PC-3 (cell line): ENCODE results near the gene STARD3. TPM values are rescaled to one million over a fixed set of nuclear protein-coding genes. Genes with fewer than 3 reads are reported as not detected.
A peak's percentile ranks its signal among the peaks of the same experiment; 100 is the strongest.

Experiments
- ATAC-seq: fragments of 200-7000 bp; cut with Tn5 transposase; 2 replicates; pipeline ENCODE4 v1.9.1; 2020; ENCODE audit warnings: mild to moderate bottlenecking, moderate library complexity
- BruUV-seq: library from RNA; stranded (reverse); fragments of 400-500 nt; replicated peaks from 2 replicates; lab custom pipeline; 2021; lab: Mats Ljungman, UMichigan
- CTCF ChIA-PET: fragments of 300-600 bp; sonication (Branson Sonifier 250); formaldehyde crosslinking; loops from one replicate; lab custom pipeline; 2022; ENCODE audit warnings: antibody characterized with exemption; lab: Charles Lee
- POLR2A ChIA-PET: fragments of 300-600 bp; sonication (Branson Sonifier 250); formaldehyde crosslinking; loops from one replicate; lab custom pipeline; 2022; ENCODE audit warnings: antibody characterized with exemption; ENCODE audit not compliant: unreplicated experiment; lab: Charles Lee
- DNase-seq: peaks from one replicate; pipeline ENCODE4 v3.0.0-alpha.2; 2015
- H2AFZ ChIP-seq: fragments of 300-600 bp; sonication (generic); 2 replicates; pipeline ENCODE4 v1.6.0; 2016; ENCODE audit warnings: antibody characterized with exemption, low read length
- H3F3A ChIP-seq: fragments of 300-600 bp; sonication (generic); one replicate; pipeline ENCODE4 v1.6.0; 2017; ENCODE audit warnings: antibody characterized with exemption, low read length, control low read depth, mild to moderate bottlenecking; ENCODE audit not compliant: unreplicated experiment
- H3K27ac ChIP-seq: fragments of 300-600 bp; sonication (generic); 2 replicates; pipeline ENCODE4 v1.5.1; 2016; ENCODE audit warnings: mild to moderate bottlenecking, low read length
- H3K27me3 ChIP-seq: fragments of 300-600 bp; sonication (generic); 2 replicates; pipeline ENCODE4 v1.6.1; 2016; ENCODE audit warnings: low read length, mixed read lengths
- H3K36me3 ChIP-seq: fragments of 300-600 bp; sonication (generic); 2 replicates; pipeline ENCODE4 v1.6.1; 2016; ENCODE audit warnings: low read depth, mixed run types, low read length, mixed read lengths
- H3K4me1 ChIP-seq: fragments of 300-600 bp; sonication (generic); 2 replicates; pipeline ENCODE4 v1.5.1; 2016; ENCODE audit warnings: low read length; ENCODE audit not compliant: insufficient read depth
- H3K4me2 ChIP-seq: fragments of 300-600 bp; sonication (generic); 2 replicates; pipeline ENCODE4 v1.6.0; 2016; ENCODE audit warnings: low read length
- H3K4me3 ChIP-seq: fragments of 300-600 bp; sonication (generic); 2 replicates; pipeline ENCODE4 v1.5.1; 2016; ENCODE audit warnings: mild to moderate bottlenecking, low read length, mixed read lengths
- H3K79me2 ChIP-seq: fragments of 300-600 bp; sonication (generic); 2 replicates; pipeline ENCODE4 v1.6.1; 2017; ENCODE audit warnings: low read length, mixed read lengths
- H3K9ac ChIP-seq: fragments of 300-600 bp; sonication (generic); 2 replicates; pipeline ENCODE4 v1.6.0; 2016; ENCODE audit warnings: mild to moderate bottlenecking, low read length
- H3K9me2 ChIP-seq: fragments of 300-600 bp; sonication (generic); replicated peaks from 2 replicates; pipeline ENCODE4 v1.6.1; 2016; ENCODE audit warnings: mixed run types, low read length, mixed read lengths
- H3K9me3 ChIP-seq: fragments of 300-600 bp; sonication (generic); 2 replicates; pipeline ENCODE4 v1.6.1; 2016; ENCODE audit warnings: low read length, mixed read lengths
- H4K20me1 ChIP-seq: fragments of 300-600 bp; sonication (generic); 2 replicates; pipeline ENCODE4 v1.6.1; 2016; ENCODE audit warnings: low read length, mixed read lengths
- CTCF ChIP-seq: fragments of 300-600 bp; sonication (generic); conservative IDR thresholded peaks from 2 replicates; pipeline ENCODE4 v1.5.1; 2017; ENCODE audit warnings: antibody characterized with exemption, low read depth, mild to moderate bottlenecking, low read length
- EZH2 ChIP-seq: fragments of 300-600 bp; sonication (generic); IDR thresholded peaks from one replicate; pipeline ENCODE4 v1.6.1; 2017; ENCODE audit warnings: antibody characterized with exemption, mild to moderate bottlenecking, low read length; ENCODE audit not compliant: unreplicated experiment
- EZH2phosphoT487 ChIP-seq: fragments of 300-600 bp; sonication (generic); IDR thresholded peaks from 2 replicates; pipeline ENCODE4 v1.6.1; 2018; ENCODE audit warnings: mild to moderate bottlenecking, antibody characterized with exemption, low read length, borderline replicate concordance
- intact Hi-C: fragments of 100-400 bp; cut with micrococcal nuclease; formaldehyde crosslinking; loops from 2 replicates; pipeline ENCODE4 v1.9.0; 2023
- total RNA-seq: library from RNA; depleted of rRNA; stranded (reverse); fragments of >200 nt; gene quantifications from 2 replicates; pipeline ENCODE4 v1.2.3, GENCODE V29; 2014

The STARD3 gene
- total RNA-seq, 1 experiment from 2014 or later: 30.5 TPM

- intact Hi-C loops: no loop called here
- TF ChIP-seq EZH2 (no peak), EZH2phosphoT487 (no peak), CTCF (no peak)
- peak within 1 kb of the TSS; percentile 92 for H3K27ac ChIP-seq
- peaks cover 39% of the 10 kb centered on the region for H3K4me1 ChIP-seq
- H3K36me3 ChIP-seq: no peaks in the 10 kb centered on the region
- peak within 1 kb of the TSS; percentile 57 for H2AFZ ChIP-seq
- no peaks in the 10 kb centered on the region for H3F3A ChIP-seq
- peak within 1 kb of the TSS; percentile 88 for H3K4me3 ChIP-seq
- no peaks in the 10 kb centered on the region for H4K20me1 ChIP-seq
- CTCF ChIA-PET: interaction anchor here (0.5 to 1.4 kb wide), 4 partner anchors 19 to 471 kb away, joined by 3 to 5 read pairs (median 4); partner anchors contain the start of gene TCAP
- H3K9ac ChIP-seq: peak within 1 kb of the TSS; percentile 82
- BruUV-seq: no TSS peak
- POLR2A ChIA-PET: no interaction called here
- no peaks in the 10 kb centered on the region for H3K27me3 ChIP-seq
- H3K79me2 ChIP-seq: peaks cover 51% of the 10 kb centered on the region
- DNase-seq (peak; percentile 71), ATAC-seq (peak; percentile 80)
- H3K9me3 ChIP-seq: no peaks in the 10 kb centered on the region
- no peaks in the 10 kb centered on the region for H3K9me2 ChIP-seq
- peak within 1 kb of the TSS; percentile 84 for H3K4me2 ChIP-seq
These were observed 62.8 kb downstream of the STARD3 start, which contains the start of gene ERBB2 for GRCh38 chr17:39699818-39700147. TSS of gene ERBB2 (plus strand) at chr17:39700064. CDS start at chr17:39700239, 175 bp downstream.

- Histone ChIP-seq H3K79me2 (peaks cover 56% of the 10 kb centered on the region), H3K27ac (peak overlapping the region; percentile 92), H3F3A (no peaks in the 10 kb centered on the region), H3K27me3 (no peaks in the 10 kb centered on the region), H2AFZ (peak overlapping the region; percentile 57), H3K4me3 (peak overlapping the region; percentile 88), H3K9me3 (no peaks in the 10 kb centered on the region), H3K36me3 (no peaks in the 10 kb centered on the region), H3K9me2 (no peaks in the 10 kb centered on the region), H3K4me1 (peaks cover 45% of the 10 kb centered on the region), H3K9ac (peak overlapping the region; percentile 82), H4K20me1 (no peaks in the 10 kb centered on the region), H3K4me2 (peak overlapping the region; percentile 84)
- ChIA-PET POLR2A (no interaction called here), CTCF (interaction anchor here (0.5 to 1.4 kb wide), 4 partner anchors 18 to 471 kb away, joined by 3 to 5 read pairs (median 4); partner anchors contain the start of gene TCAP)
- ATAC-seq (peak; percentile 32), DNase-seq (no peak)
- BruUV-seq: no TSS peak
- TF ChIP-seq EZH2phosphoT487: no peak
- no peak for TF ChIP-seq EZH2
- no peak for TF ChIP-seq CTCF
- intact Hi-C loops: no loop called here
These were observed 63.4 kb downstream of the STARD3 start for GRCh38 chr17:39700148-39700987.
